SIG-M5 (cell line): ENCODE measurements around the gene ATP9B.
"Not testable (repeated sequence)": the region's sequence is repeated elsewhere in the genome, so short reads cannot be mapped to it uniquely, and the experiment has no call there.

Experiments
- DNase-seq: peaks from one replicate; lab custom pipeline; 2025; lab: John Stamatoyannopoulos, UW

ATP9B gene

DNA sequence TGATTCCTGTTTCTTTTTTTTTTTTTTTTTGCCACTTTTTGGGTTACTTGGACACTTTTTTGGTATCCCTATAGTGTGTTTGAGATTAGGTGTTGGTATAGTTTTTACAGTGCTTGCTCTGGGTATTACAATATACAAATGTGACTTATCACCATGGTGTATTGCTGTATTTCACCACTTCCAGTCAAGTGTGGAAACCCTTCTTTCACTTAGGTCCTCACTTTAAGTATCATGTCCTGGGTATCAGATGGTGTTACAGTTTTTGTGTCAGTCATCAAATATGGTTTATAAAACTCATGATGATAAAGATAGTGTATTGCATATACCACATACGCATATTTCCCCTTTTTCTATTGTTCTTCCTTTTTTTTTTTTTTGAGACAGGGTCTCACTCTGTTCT is 1.8 kb downstream of the ATP9B start:
- peak; percentile 53 for DNase-seq

DNA sequence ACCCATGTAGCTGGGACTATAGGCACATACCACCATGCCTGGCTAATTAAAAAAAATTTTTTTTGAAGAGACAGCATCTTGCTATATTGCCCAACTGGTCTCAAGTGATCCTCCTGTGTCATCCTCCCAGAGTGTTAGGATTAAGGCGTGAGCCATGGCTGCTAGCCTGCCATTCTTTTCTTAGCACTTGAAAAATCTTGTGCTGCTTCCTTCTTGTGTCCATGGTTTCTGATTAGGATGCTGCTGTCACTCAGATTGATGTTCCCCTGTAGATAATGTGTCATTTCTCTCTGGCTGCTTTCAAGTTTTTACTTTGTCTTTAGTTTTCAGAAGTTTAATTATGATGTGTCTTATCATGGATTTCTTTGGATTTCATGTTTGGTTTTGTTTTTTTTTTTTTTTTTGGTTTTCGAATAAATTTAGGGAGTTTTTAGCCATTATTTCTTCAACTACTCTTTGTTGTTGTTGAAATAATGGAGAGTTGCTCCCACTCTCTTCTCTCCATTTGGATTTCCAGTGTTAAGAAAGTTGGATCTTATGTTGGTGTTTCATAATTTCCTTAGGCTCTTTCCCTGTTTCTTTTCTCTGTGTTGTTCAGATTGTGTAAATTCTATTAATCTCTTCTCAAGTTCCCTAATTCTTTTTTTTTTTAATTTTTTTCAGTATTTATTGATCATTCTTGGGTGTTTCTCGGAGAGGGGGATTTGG is 2.5 kb downstream of the ATP9B start:
- DNase-seq: peak; percentile 46

DNA sequence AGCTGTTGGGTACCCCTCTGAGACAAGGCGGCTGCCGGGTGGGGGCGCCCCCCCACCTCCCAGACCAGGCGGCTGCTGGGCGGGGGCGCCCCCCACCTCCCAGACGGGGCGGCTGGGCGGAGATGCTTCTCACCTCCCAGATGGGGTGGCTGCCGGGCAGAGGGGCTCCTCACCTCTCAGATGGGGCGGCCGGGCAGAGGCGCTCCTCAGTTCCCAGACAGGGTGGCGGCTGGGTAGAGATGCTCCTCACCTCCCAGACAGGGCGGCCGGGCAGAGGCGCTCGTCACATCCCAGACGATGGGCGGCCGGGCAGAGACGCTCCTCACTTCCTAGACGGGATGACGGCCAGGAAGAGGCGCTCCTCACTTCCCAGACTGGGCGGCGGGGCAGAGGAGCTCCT is 3.5 kb downstream of the ATP9B start:
- DNase-seq: not testable (repeated sequence)

DNA sequence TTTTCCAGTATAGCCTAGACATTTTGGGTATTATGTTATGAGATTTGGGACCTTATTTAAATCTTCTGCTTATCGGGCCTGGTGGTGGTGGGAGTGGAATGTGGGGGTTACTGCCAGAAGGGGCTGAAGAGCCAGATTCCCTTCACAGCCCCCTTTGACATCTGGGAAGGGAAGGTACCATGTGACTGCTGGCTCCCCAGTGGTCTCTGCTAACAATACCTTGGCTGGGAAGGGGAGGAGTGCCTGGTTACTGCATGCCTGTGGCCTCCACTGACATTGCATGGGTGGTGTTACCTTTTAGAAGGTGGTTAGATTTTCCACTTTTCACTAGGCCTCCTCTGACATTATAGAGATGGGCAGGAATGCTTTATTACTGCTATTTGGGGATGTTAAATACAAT is 8.0 kb downstream of the ATP9B start:
- DNase-seq: no peak

DNA sequence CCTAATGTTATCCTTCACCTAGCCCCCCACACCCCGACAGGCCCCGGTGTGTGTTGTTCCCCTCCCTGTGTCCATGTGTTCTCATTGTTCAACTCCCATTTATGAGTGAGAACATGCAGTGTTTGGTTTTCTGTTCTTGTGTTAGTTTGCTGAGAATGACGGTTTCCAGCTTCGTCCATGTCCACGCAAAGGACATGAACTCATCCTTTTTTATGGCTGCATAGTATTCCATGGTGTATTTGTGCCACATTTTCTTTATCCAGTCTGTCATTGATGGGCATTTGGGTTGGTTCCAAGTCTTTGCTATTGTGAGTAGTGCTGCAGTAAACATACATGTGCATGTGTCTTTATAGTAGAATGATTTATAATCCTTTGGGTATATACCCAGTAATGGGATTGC is 9.6 kb downstream of the ATP9B start:
- not testable (repeated sequence) for DNase-seq

DNA sequence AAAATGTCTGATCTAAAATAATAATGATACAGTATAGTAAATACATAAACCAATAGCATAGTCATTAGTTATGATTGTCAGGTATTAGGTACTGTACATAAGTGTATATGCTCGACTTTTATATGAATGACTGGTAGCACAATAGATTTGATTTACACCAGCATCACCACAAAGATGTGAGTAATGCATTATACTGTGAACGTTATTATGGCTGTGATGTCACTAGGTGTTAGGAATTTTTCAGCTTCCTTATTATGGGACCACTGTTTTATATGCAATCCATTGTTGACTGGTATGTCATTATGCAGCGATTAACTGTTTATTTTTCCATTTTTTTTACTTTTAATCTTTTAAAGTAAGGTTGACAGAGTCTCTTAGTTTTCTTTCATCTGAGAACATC is 23.7 kb downstream of the ATP9B start:
- no peak for DNase-seq

DNA sequence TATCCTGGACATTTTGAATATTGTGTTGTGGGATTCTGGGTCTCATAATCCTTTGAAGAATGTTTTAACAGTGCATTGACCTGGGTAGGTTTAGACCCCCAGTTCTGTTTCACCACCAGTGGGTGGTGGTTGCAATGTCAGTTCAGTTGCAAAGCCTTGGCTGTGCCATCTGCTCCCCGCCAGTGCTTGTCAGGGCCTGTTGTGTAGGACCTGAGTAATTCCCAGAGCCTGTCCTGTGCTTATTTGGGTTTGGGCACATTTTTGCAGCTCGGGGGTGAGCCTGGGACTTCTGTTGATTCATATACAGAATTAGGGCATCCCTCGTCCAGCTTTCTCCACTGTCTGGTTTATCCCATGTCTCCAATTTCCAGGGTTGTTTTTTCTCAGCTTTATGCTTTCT is 24.8 kb downstream of the ATP9B start:
- no peak for DNase-seq

DNA sequence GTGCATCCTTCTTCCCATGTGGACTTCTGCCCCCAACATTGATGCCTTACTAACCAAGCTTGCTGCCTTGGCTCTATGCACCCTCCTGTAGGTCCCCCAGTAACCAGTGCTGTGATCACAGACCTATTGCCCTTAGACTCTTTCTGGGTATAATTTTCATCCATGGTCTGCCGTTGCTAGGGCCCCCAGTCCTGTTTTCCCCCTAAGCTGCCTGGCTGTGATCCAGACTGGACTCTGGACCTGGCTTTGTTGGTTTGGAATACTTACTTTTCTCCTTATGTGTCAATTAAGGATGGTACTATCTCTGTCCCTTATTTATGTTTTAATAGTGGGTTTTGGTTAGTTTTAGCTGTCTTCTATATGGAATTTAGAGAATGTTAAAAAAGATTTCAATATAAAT is 26.0 kb downstream of the ATP9B start:
- no peak for DNase-seq

DNA sequence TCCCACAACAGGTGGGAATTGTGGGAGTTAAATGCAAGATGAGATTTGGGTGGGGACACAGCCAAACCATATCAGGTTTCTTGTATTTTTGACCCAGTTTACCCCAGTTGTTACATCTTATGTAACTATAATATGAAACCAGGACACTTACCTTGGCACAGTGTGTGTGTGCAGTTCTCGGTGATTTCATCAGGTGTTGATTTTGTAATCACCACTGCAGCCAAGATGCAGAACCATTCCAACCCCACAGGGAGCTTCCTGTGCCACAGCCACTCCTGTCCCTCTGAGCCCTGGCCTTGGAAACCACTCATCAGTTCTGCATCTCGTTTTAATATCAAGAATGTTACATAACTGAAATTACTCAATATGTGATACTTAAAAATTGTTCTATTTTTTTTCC is 31.8 kb downstream of the ATP9B start:
- DNase-seq: no peak

DNA sequence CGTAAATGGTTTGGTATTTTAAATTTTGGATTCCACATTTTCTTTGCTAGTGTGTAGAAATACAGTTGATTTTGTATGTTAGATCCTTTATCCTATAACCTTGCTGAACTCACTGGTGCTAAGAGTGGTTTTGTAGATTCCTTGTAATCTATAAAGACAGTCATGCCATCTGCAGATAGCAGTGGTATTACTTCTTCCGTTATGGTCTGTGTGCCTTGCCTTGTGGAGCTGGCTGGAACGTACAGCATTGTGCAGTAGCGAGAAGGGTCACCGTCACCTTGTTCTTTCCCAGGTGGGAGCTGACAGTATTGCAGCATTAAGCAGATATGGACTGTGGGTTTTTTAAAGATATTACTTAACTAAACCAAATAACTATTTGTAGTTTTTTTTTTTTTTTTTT is 33.7 kb downstream of the ATP9B start:
- no peak for DNase-seq

DNA sequence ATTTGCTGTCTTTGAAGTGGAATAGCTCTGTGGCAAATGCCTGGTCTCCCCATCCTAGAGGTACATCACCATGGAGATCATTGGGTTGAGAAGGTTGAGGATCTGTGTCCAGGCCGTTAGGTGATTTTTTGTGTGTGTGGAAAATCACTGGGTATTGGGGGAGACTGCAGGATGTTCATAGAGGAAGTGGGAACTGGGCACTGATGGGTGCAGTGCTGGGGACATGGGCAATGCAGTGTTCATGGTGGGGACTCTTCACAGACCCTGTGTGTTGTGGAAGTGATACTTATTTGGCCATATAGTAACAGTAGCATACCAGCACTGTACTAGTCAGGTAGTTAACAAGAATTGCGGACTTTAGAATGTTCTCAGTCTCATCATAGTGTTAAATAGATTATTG is 34.9 kb downstream of the ATP9B start:
- no peak for DNase-seq

DNA sequence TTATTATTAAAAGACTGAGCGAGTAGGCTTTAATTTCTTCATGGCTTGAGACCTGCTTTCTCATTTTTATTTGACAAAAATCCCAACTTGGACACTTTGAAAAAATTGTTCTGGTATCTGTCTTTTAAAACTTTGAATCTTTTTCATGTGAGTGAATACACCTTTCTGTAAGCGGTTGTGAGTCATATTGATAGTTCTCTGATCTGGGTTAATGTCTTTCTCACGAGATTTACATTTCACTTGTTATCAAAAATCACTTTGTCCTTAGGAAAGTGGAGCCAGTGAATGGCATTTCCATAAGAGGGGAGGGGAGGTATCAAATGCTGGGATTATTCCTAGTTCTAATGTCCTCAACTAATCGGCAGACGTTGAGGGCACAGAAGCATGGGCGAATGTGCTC is 36.3 kb downstream of the ATP9B start:
- no peak for DNase-seq

DNA sequence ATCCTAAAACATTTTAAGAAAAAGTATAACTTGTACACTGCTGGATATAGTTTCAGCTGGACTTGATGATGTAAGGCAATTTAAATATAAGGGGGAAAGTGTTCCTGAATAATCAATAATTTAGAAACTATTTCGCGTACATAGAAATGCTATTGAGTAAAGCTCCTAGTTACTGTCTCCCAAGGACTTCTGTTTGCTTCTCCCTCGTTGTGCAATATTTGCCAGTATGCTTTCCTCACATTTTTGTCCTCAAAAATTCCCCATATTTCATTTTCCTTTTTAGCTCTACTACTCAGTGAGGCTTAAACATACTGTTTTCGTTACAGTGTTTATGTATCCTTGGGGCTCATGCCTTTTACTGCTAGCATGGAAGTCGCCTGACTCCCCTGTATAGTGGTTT is 36.9 kb downstream of the ATP9B start:
- no peak for DNase-seq

DNA sequence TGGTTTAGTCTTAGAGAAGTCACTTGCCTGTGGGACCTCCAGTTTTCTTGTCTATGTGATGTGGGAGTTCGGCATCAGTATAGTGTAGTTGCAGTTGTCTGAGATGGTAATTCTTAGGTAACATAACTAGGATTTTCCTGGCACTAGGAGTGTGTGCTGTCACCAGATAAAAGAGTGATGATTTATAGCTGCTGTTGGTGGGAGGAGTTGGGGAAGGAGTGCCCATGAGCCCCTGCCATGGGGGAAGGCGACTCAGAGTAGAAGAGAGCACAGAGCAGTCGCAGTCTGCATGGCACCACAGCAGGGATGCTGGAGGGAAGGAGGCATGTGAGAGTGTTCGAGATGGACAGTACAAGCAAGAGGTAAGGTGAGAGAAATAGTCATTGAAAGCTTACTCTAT is 38.7 kb downstream of the ATP9B start:
- DNase-seq: no peak

DNA sequence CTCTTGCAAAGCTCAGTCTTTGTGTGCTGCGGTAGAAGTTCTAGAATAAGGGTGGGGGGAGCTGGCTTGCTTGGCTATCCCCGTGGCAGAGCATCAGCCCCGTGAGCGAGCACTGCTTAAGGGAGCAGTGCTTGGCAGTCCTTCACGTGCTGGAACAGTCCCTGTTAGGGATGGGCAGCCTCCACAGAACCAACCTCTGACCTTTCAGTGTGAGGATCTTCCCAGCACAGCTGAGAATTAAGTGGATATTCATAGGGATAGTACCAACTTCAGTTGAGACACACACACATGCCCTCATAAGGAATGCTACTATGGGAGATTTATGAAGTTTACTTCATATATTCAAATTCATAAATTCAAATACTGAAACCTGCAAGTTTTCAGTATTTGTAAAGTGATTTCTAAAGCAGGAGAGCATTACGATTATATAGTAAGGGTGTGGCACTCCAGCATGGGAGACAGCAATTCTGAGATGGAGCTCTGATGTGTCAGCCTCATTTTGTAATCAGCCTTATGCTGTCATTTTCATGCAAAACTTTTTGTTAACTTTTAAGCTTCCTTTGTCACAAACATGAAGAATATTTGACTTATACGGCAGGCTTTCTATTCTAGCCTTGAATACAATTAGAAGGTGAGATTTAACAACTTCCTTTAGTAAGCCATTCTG is 39.5 kb downstream of the ATP9B start:
- no peak for DNase-seq

DNA sequence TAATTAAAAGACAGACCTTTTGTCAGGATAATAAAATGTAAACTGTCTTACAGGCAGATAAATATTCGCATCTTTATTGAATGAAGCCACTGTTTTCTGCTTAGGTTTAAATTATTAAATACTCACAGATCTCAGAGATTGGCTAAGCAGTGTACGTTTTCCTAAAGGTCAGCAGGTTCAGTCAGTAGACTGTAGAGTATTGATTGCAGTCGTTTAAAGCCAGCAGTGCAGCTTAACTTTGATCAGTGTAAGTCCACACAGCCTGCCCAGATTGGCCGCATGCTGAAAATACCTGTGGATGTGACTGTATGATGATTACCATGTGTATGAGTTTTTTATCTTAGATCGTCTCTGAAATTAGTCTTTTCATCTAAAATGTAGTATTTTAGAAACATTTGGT is 42.3 kb downstream of the ATP9B start:
- no peak for DNase-seq

DNA sequence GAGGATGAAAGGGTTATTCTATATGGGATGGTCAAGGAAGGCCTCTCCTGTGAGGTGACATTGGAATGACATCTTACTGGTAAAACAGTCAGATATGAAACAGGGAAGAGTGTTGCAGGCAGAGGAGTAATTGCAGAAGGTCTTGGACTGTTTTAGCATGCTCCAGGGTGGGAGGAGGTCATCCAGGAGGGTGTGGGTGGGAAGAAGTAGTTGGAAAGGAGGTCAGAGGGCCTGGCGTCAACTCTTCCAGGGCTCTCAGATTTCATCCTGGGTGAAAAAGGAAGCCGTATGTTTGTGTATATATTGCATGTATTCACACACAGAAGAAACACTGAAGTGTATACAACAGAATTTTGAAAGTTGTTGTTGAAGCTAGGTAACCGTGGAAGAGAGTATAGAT is 48.2 kb downstream of the ATP9B start:
- no peak for DNase-seq

DNA sequence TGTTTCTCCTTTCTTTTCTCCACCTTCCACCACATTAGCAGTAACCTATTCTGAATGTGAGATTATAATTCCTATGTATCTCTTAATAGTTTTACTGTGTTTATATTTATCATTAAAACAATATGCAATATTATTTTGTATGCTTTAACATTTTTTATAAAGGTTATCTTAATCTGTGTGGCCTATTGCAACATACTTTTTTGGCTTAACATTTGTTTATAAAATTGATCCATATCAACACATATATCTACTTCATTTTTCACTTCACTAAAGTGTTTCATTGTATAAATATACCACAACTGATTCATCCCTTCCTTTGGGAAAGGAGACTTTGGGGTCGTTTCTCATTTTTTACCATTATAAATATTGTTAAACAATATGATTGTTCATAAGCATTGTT is 48.6 kb downstream of the ATP9B start:
- DNase-seq: no peak

DNA sequence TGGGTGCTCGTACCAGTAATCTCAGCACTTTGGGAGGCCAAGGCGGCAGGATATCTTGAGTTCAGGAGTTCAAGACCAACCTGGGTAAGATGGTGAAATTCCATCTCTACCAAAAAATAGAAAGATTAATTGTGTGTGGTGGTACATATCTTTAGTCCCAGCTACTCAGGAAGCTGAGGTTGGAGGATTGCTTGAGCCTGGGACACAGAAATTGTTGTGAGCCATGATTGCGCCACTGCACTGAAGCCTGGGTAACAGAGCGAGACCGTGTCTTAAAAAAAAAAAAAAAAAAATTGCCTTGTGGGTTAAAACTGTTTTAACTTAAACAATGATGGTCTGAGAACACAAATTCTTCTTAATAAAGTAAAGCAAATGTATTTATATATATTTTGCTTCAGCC is 49.6 kb downstream of the ATP9B start:
- DNase-seq: no peak

DNA sequence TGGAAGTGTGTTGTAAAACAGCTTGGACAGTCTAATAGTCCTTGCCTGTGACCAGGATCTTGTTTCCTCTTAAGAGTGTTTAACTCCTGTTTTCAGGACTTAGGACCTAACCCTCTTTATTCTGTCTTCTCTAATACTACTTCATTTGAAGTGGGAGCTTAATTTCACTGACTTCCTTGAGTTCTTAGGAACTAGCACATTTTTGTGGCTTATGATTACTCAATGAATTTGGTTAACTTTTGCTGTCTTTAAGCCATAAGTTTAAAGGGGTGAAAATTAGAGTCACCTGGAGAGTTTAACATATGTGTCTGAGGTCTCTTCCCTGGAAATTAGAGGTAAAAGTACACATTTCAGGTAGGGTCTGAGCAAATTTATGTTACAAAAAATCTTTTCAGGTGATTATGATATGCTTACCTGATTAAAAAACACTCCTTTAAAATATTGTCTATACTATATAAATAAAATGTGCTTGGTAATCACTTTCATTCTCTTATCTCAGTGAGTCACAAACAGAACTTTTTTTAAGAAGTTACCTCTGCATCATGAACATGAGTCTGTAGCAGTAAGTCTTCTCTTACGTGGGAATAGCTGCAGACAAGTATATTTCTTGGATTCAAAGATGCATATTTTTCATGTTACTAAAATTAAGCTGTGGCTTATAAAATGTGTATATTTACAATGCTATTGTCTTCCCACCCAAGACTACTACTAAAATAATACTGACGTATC is 52.7 kb downstream of the ATP9B start:
- no peak for DNase-seq

DNA sequence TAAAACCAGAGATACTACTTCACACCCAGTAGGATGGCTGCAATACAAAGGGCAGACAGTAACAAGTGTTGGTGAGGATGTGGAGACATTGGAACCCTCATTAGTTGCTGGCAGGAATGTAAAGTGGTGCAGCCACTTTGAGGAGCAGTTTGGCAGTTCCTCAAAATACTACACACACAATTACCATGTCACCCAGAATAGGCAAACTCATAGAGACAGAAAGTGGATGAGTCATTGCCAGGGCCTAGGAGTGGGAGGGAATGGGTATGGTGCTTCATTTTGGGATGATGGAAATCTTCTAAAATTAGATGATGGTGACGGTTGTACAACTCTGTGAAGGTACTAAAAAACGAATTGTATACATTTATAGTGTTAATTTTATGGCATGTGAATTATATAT is 54.8 kb downstream of the ATP9B start:
- no peak for DNase-seq

DNA sequence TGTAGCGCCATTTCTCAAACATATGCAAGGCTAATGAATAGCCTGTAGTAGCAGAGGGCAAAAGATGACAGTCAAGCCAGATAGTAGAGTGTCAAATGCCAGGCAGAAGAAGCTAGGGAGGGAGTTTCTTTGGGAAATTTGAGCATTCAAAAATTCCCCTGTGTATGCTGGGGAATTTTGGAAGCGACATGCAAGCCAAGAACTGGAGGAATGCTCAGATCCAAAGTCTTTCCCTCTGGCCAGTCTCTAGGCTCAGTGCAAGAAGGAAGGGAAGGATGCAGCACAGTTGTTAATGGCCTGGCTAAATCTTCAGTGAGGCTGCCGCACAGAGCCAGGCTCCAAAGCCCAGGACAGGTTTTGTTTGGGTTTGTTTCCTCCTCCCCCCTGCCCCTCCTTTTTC is 59.9 kb downstream of the ATP9B start:
- no peak for DNase-seq

DNA sequence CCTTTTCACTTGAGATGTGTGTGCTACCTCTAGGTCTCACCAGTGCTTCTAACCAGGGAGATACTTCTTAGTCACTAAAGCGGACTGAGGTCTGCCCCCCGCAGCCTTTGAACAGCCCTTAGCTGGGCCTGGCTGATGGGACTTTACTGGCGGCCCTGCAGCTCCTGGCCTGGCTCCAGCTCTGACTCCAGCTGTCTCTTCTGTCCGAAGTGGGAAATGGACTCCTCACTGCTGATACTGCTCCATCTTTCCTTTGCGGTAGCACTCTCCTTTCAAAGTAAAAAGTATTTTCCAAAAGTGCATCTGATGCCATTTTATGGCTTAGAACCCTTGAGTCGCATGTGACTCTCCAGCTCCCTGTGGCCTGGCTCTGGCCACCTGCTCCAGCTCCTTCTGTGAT is 64.5 kb downstream of the ATP9B start:
- no peak for DNase-seq
